BJ (cell line): Measurements from ENCODE around the gene HSBP1L1. TPM values are rescaled to one million over a fixed set of nuclear protein-coding genes. Genes with fewer than 3 reads are reported as not detected.

ENCODE experiments used
- CTCF ChIA-PET: fragments of 350-600 bp; formaldehyde crosslinking; extraction: SDS; loops from one replicate; lab custom pipeline; 2021; ENCODE audit warnings: antibody characterized with exemption, inconsistent platforms; lab: Yijun Ruan, JAX
- POLR2A ChIA-PET: fragments of 300-600 bp; sonication (Branson Sonifier 250); formaldehyde crosslinking; extraction: SDS; loops from one replicate; lab custom pipeline; 2021; ENCODE audit warnings: antibody characterized with exemption; lab: Charles Lee
- DNase-seq: peaks from one replicate; pipeline ENCODE4 v3.0.0-alpha.2; 2011; ENCODE audit warnings: low read depth
- H3K27me3 ChIP-seq: 2 replicates; pipeline ENCODE4 v1.6.0; 2011; ENCODE audit warnings: low read length; ENCODE audit not compliant: control insufficient read depth, insufficient read depth
- H3K36me3 ChIP-seq: 2 replicates; pipeline ENCODE4 v1.5.1; 2011; ENCODE audit warnings: low read length; ENCODE audit not compliant: control insufficient read depth, insufficient read depth
- H3K4me3 ChIP-seq: 2 replicates; pipeline ENCODE4 v1.5.1; 2011; ENCODE audit warnings: low read depth, mild to moderate bottlenecking, control low read depth, low read length
- CTCF ChIP-seq: IDR thresholded peaks from 2 replicates; pipeline ENCODE4 v1.5.1; 2011; ENCODE audit warnings: low read depth, mild to moderate bottlenecking, control low read depth, inconsistent platforms, low read length, moderate library complexity; ENCODE audit not compliant: insufficient read depth
- polyA plus RNA-seq: library from polyadenylated mRNA; depleted of rRNA; stranded (reverse); fragments of >200 nt; gene quantifications from 2 replicates; pipeline ENCODE4 v1.2.3, GENCODE V29; 2011

Gene HSBP1L1
- polyA plus RNA-seq, 1 experiment, result 19.1 TPM

DNA sequence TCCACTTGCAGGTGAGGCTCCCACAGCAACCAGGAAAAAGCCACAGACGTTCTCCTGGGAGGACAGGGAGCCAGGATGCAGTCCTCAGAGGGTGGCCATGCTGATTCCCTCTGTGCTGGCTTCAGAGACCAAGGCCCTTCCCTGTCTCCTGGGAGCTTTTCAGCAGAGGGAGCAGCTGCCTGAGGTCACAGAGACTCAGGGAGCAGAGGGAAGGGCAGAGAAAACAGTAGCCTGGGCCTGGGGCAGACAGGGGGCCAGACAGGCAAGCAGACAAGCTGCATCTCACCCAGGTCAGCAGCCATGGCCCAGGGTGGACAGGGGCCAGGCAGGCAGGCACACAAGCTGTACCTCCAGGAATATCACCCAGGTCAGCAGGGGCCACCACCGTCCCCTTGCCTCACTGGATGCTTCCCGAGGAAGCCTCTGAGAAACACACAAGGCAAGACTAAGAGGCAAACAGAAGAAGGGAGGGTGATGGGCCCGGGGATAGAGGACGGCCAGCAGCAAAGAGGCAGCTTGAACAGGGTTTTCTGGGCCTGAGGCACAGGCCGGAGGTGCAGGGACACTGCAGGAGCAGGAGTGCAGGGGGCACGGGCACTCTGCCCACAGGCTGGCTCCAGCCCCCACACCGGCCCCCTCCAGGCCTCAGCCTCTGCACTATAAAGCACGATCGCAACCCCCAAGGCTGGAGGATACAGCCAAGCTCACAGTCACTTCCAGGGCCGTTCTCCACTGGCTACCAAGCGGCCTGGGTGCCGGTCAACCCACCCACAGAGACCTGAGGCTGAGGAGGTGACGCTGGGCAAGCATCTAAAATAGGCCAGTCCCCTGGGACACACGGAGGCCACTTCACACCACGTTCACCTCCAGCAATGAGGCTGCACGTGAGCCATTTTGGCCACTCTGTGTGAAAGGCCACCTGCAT is 19.1 kb upstream of the HSBP1L1 start:
- Histone ChIP-seq H3K36me3 (peaks cover 20% of the 10 kb centered on the region), H3K27me3 (no peaks in the 10 kb centered on the region), H3K4me3 (no peak overlapping the region)
- POLR2A ChIA-PET, result no interaction called here
- no peak for DNase-seq
- CTCF ChIA-PET, result no interaction called here
- TF ChIP-seq CTCF, result no peak

- ChIA-PET CTCF (interaction anchor here (1.1 kb wide), 1 partner anchor 14 kb away, joined by 5 read pairs; no protein-coding TSS in a partner anchor), POLR2A (no interaction called here)
- TF ChIP-seq CTCF, result no peak
- no peaks in the 10 kb centered on the region for H3K27me3 ChIP-seq
- no peak overlapping the region for H3K4me3 ChIP-seq
- no peak for DNase-seq
- H3K36me3 ChIP-seq, result peaks cover 11% of the 10 kb centered on the region
Observed at GRCh38 chr18:79947054-79947755, 17.2 kb upstream of the HSBP1L1 start.

DNA sequence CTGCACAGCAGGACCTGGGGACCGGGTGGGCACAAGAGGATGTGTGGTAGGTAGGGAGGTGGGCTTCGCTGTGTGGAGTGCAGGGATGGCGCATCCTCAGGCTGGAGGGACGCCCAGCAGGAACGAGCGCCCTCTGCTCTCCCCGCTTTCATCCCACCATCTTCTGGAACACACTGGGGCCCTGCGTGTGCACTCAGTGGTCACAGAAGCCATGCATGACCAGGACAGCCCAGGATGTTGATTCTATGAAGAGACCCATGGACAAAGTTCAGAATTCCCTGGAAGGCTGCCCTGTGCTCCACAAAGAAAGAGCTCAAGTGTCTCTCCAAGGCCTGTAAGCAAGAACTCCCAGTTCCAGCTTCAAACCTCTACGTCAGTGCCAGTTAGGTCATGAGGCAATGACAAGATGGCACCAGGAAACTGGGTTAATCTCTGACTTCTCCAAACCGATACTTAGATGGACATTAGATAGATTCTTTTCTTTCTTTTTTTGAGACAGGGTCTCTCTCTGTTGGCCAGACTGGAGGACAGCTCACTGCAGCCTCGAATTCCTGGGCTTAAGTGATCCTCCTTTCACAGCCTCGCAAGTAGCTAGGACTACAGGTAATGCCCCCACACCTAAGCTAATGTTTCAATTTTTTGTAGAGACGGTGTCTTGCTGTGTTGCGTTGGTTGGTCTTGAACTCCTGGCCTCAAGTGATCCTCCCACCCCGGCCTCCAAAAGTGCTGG is 16.4 kb upstream of the HSBP1L1 start:
- no peak for TF ChIP-seq CTCF
- peaks cover 8% of the 10 kb centered on the region for H3K36me3 ChIP-seq
- ChIA-PET POLR2A (interaction anchor here (0.6 kb wide), 1 partner anchor 12 kb away, joined by 3 read pairs; no protein-coding TSS in a partner anchor), CTCF (interaction anchor here (1.1 kb wide), 1 partner anchor 13 kb away, joined by 5 read pairs; no protein-coding TSS in a partner anchor)
- no peaks in the 10 kb centered on the region for H3K27me3 ChIP-seq
- H3K4me3 ChIP-seq, result no peak overlapping the region
- no peak for DNase-seq

DNA sequence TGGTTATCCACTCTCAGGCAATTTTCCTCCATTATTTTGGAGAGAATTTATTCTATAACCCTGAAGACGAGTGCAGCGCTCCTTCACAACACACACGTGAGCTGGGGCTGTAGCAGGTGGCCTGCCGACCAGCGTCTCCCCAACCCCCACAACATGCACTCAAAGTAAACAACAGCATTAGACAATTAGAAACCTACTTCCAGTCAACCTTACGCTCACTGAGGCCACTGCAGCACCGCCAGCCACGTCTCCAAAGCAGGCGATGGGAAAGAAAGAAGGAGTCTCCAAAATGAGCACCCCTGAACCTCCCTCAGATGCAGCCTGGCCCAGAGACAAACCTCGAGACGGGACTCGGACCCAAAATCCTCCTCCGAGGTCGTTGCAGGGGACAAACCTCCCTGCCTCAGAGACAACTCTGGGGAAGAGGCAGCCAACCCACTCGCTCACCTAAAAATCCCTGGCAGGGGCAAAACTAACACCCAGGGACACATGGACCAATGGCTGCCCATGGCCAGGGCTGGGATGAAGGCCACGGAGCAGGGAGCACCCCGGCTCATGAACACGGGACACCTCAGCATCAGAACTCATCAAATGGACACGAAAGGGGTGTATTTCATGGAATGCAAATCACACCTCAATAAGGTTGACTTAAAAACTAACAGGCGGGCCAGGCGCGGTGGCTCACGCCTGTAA is 15.6 kb upstream of the HSBP1L1 start:
- CTCF ChIA-PET, result interaction anchor here (1.1 kb wide), 1 partner anchor 10 kb away, joined by 4 read pairs; no protein-coding TSS in a partner anchor
- DNase-seq, result no peak
- no peak for TF ChIP-seq CTCF
- Histone ChIP-seq H3K27me3 (no peaks in the 10 kb centered on the region), H3K4me3 (no peak overlapping the region), H3K36me3 (peaks cover 8% of the 10 kb centered on the region)
- POLR2A ChIA-PET, result interaction anchor here (0.5 kb wide), 1 partner anchor 15 kb away, joined by 6 read pairs; no protein-coding TSS in a partner anchor
